ENCODE data around the gene HAUS8. TPM values are rescaled to one million over a fixed set of nuclear protein-coding genes. Genes with fewer than 3 reads are reported as not detected.
A peak's percentile ranks its signal among the peaks of the same experiment; 100 is the strongest.

Gene HAUS8
- total RNA-seq, 1 donor from 2014 or later = 2.6 TPM

GRCh38 chr19:17088552-17088951, 13.3 kb upstream of the HAUS8 start:
- Histone ChIP-seq H3K9me3 (ENCODE audit: control insufficient read depth in 3 of 3, low read length in 3 of 3) (no peaks in the 10 kb centered on the region), H3K4me1 (ENCODE audit: control insufficient read depth in 3 of 3, insufficient read depth in 3 of 3, low read length in 3 of 3) (peaks cover 0 to 8% (median 0%) of the 10 kb centered on the region in 3 donors), H3K4me3 (ENCODE audit: low read length in 3 of 3) (no peak overlapping the region), H3K27me3 (ENCODE audit: control insufficient read depth in 3 of 3, insufficient read depth in 3 of 3, low read length in 3 of 3) (no peaks in the 10 kb centered on the region), H3K27ac (ENCODE audit: low read depth, low read length) (no peak overlapping the region), H3K36me3 (ENCODE audit: control insufficient read depth in 3 of 3, insufficient read depth in 3 of 3, low read length in 3 of 3) (no peaks in the 10 kb centered on the region), H3K9ac (ENCODE audit: low read depth in 1 of 3, low read length in 3 of 3) (no peak overlapping the region)

- Histone ChIP-seq H3K4me1 (ENCODE audit: control insufficient read depth in 3 of 3, insufficient read depth in 3 of 3, low read length in 3 of 3) (peaks cover 0 to 13% (median 7%) of the 10 kb centered on the region in 3 donors), H3K27ac (ENCODE audit: low read depth, low read length) (no peak overlapping the region), H3K36me3 (ENCODE audit: control insufficient read depth in 3 of 3, insufficient read depth in 3 of 3, low read length in 3 of 3) (no peaks in the 10 kb centered on the region), H3K9ac (ENCODE audit: low read depth in 1 of 3, low read length in 3 of 3) (no peak overlapping the region), H3K27me3 (ENCODE audit: control insufficient read depth in 3 of 3, insufficient read depth in 3 of 3, low read length in 3 of 3) (no peaks in the 10 kb centered on the region), H3K4me3 (ENCODE audit: low read length in 3 of 3) (no peak overlapping the region), H3K9me3 (ENCODE audit: control insufficient read depth in 3 of 3, low read length in 3 of 3) (no peaks in the 10 kb centered on the region)
Measured at GRCh38 chr19:17086834-17087233, 11.6 kb upstream of the HAUS8 start.

GRCh38 chr19:17086120-17086519, 10.9 kb upstream of the HAUS8 start:
- no peak overlapping the region for H3K4me3 ChIP-seq (ENCODE audit: low read length in 3 of 3)
- no peaks in the 10 kb centered on the region for H3K27me3 ChIP-seq (ENCODE audit: control insufficient read depth in 3 of 3, insufficient read depth in 3 of 3, low read length in 3 of 3)
- no peak overlapping the region for H3K27ac ChIP-seq (ENCODE audit: low read depth, low read length)
- no peaks in the 10 kb centered on the region for H3K9me3 ChIP-seq (ENCODE audit: control insufficient read depth in 3 of 3, low read length in 3 of 3)
- H3K9ac ChIP-seq (ENCODE audit: low read depth in 1 of 3, low read length in 3 of 3) = no peak overlapping the region
- H3K4me1 ChIP-seq (ENCODE audit: control insufficient read depth in 3 of 3, insufficient read depth in 3 of 3, low read length in 3 of 3) = peaks cover 0 to 13% (median 7%) of the 10 kb centered on the region in 3 donors
- no peaks in the 10 kb centered on the region for H3K36me3 ChIP-seq (ENCODE audit: control insufficient read depth in 3 of 3, insufficient read depth in 3 of 3, low read length in 3 of 3)

GRCh38 chr19:17081672-17082630, 6.7 kb upstream of the HAUS8 start:
- H3K36me3 ChIP-seq (ENCODE audit: control insufficient read depth in 3 of 3, insufficient read depth in 3 of 3, low read length in 3 of 3) = no peaks in the 10 kb centered on the region

GRCh38 chr19:17080440-17080801, 5.2 kb upstream of the HAUS8 start:
- H3K4me3 ChIP-seq (ENCODE audit: low read length in 3 of 3) = peak overlapping the region in 1 of 3 donors; percentile 58
- H3K4me1 ChIP-seq (ENCODE audit: control insufficient read depth in 3 of 3, insufficient read depth in 3 of 3, low read length in 3 of 3) = peaks cover 15 to 43% (median 34%) of the 10 kb centered on the region in 3 donors
- peak overlapping the region in 2 of 3 donors; percentile 53 to 70 for H3K9ac ChIP-seq (ENCODE audit: low read depth in 1 of 3, low read length in 3 of 3)
- H3K27me3 ChIP-seq (ENCODE audit: control insufficient read depth in 3 of 3, insufficient read depth in 3 of 3, low read length in 3 of 3) = no peaks in the 10 kb centered on the region
- peak overlapping the region; percentile 77 for H3K27ac ChIP-seq (ENCODE audit: low read depth, low read length)
- H3K36me3 ChIP-seq (ENCODE audit: control insufficient read depth in 3 of 3, insufficient read depth in 3 of 3, low read length in 3 of 3) = no peaks in the 10 kb centered on the region
- H3K9me3 ChIP-seq (ENCODE audit: control insufficient read depth in 3 of 3, low read length in 3 of 3) = no peaks in the 10 kb centered on the region

More at GRCh38 chr19:17081672-17082630, 6.7 kb upstream of the HAUS8 start:
- Histone ChIP-seq H3K4me3 (ENCODE audit: low read length in 3 of 3) (peak overlapping the region in 1 of 3 donors; percentile 13), H3K9ac (ENCODE audit: low read depth in 1 of 3, low read length in 3 of 3) (peak overlapping the region in 1 of 3 donors; percentile 50), H3K9me3 (ENCODE audit: control insufficient read depth in 3 of 3, low read length in 3 of 3) (no peaks in the 10 kb centered on the region), H3K4me1 (ENCODE audit: control insufficient read depth in 3 of 3, insufficient read depth in 3 of 3, low read length in 3 of 3) (peaks cover 9 to 33% (median 23%) of the 10 kb centered on the region in 3 donors), H3K27ac (ENCODE audit: low read depth, low read length) (no peak overlapping the region), H3K27me3 (ENCODE audit: control insufficient read depth in 3 of 3, insufficient read depth in 3 of 3, low read length in 3 of 3) (no peaks in the 10 kb centered on the region)

GRCh38 chr19:17079710-17080439, 4.6 kb upstream of the HAUS8 start:
- peak overlapping the region; percentile 77 for H3K27ac ChIP-seq (ENCODE audit: low read depth, low read length)
- peak overlapping the region; percentile 43 to 58 (median 54) for H3K4me3 ChIP-seq (ENCODE audit: low read length in 3 of 3)
- peak overlapping the region in 2 of 3 donors; percentile 53 to 70 for H3K9ac ChIP-seq (ENCODE audit: low read depth in 1 of 3, low read length in 3 of 3)

GRCh38 chr19:17078920-17079709, 3.9 kb upstream of the HAUS8 start:
- peaks cover 26 to 54% (median 44%) of the 10 kb centered on the region in 3 donors for H3K4me1 ChIP-seq (ENCODE audit: control insufficient read depth in 3 of 3, insufficient read depth in 3 of 3, low read length in 3 of 3)
- H3K27ac ChIP-seq (ENCODE audit: low read depth, low read length) = peak overlapping the region; percentile 77
- H3K4me3 ChIP-seq (ENCODE audit: low read length in 3 of 3) = peak overlapping the region in 2 of 3 donors; percentile 54 to 58

More at GRCh38 chr19:17079710-17080439, 4.6 kb upstream of the HAUS8 start:
- H3K4me1 ChIP-seq (ENCODE audit: control insufficient read depth in 3 of 3, insufficient read depth in 3 of 3, low read length in 3 of 3) = peaks cover 18 to 46% (median 36%) of the 10 kb centered on the region in 3 donors
- no peaks in the 10 kb centered on the region for H3K9me3 ChIP-seq (ENCODE audit: control insufficient read depth in 3 of 3, low read length in 3 of 3)
- H3K27me3 ChIP-seq (ENCODE audit: control insufficient read depth in 3 of 3, insufficient read depth in 3 of 3, low read length in 3 of 3) = no peaks in the 10 kb centered on the region
- H3K36me3 ChIP-seq (ENCODE audit: control insufficient read depth in 3 of 3, insufficient read depth in 3 of 3, low read length in 3 of 3) = no peaks in the 10 kb centered on the region

GRCh38 chr19:17078036-17078919, 3.0 kb upstream of the HAUS8 start:
- H3K27me3 ChIP-seq (ENCODE audit: control insufficient read depth in 3 of 3, insufficient read depth in 3 of 3, low read length in 3 of 3) = no peaks in the 10 kb centered on the region
- H3K4me3 ChIP-seq (ENCODE audit: low read length in 3 of 3) = no peak overlapping the region
- no peaks in the 10 kb centered on the region for H3K9me3 ChIP-seq (ENCODE audit: control insufficient read depth in 3 of 3, low read length in 3 of 3)
- no peak overlapping the region for H3K27ac ChIP-seq (ENCODE audit: low read depth, low read length)
- H3K9ac ChIP-seq (ENCODE audit: low read depth in 1 of 3, low read length in 3 of 3) = no peak overlapping the region
- peaks cover 28 to 56% (median 47%) of the 10 kb centered on the region in 3 donors for H3K4me1 ChIP-seq (ENCODE audit: control insufficient read depth in 3 of 3, insufficient read depth in 3 of 3, low read length in 3 of 3)
- H3K36me3 ChIP-seq (ENCODE audit: control insufficient read depth in 3 of 3, insufficient read depth in 3 of 3, low read length in 3 of 3) = no peaks in the 10 kb centered on the region

More at GRCh38 chr19:17078920-17079709, 3.9 kb upstream of the HAUS8 start:
- no peaks in the 10 kb centered on the region for H3K36me3 ChIP-seq (ENCODE audit: control insufficient read depth in 3 of 3, insufficient read depth in 3 of 3, low read length in 3 of 3)
- peak overlapping the region in 2 of 3 donors; percentile 53 to 70 for H3K9ac ChIP-seq (ENCODE audit: low read depth in 1 of 3, low read length in 3 of 3)
- no peaks in the 10 kb centered on the region for H3K27me3 ChIP-seq (ENCODE audit: control insufficient read depth in 3 of 3, insufficient read depth in 3 of 3, low read length in 3 of 3)
- no peaks in the 10 kb centered on the region for H3K9me3 ChIP-seq (ENCODE audit: control insufficient read depth in 3 of 3, low read length in 3 of 3)

Measured in skeletal muscle tissue (tissue), 4 donors.